Suprapubic skin (tissue), 4 donors: Measurements from ENCODE around the gene EPPIN. TPM values are rescaled to one million over a fixed set of nuclear protein-coding genes. Genes with fewer than 3 reads are reported as not detected.

ENCODE experiments used
- DNase-seq, 2 donors: peaks; one replicate each; pipeline ENCODE4 v3.0.0-alpha.2; 2019; ENCODE audit warnings: low spot score in 2 of 2
- H3K27ac ChIP-seq: fragments of 200-600 bp; sonication (generic); one replicate; pipeline ENCODE4 v1.5.1; 2019
- H3K27me3 ChIP-seq: fragments of 200-600 bp; sonication (generic); one replicate; pipeline ENCODE4 v1.5.1; 2019
- H3K36me3 ChIP-seq: fragments of 200-600 bp; sonication (generic); one replicate; pipeline ENCODE4 v1.5.1; 2019
- H3K4me1 ChIP-seq: fragments of 200-600 bp; sonication (generic); one replicate; pipeline ENCODE4 v1.5.1; 2019
- H3K4me3 ChIP-seq: fragments of 200-600 bp; sonication (generic); one replicate; pipeline ENCODE4 v1.5.1; 2019; ENCODE audit warnings: mild to moderate bottlenecking
- H3K9me3 ChIP-seq: fragments of 200-600 bp; sonication (generic); one replicate; pipeline ENCODE4 v1.5.1; 2019
- CTCF ChIP-seq, 2 donors: fragments of 200-600 bp in 1 of 2; fragments of 450-650 bp in 1 of 2; sonication (generic) in 1 of 2; IDR thresholded peaks; one replicate each; pipeline ENCODE4 v1.5.1; 2016 to 2019; ENCODE audit warnings: antibody characterized with exemption in 2 of 2, mild to moderate bottlenecking in 1 of 2, moderate library complexity in 1 of 2
- EP300 ChIP-seq: sonication (generic); formaldehyde crosslinking; IDR thresholded peaks from one replicate; pipeline ENCODE4 v1.6.1; 2017; ENCODE audit warnings: antibody characterized with exemption
- POLR2A ChIP-seq, 2 donors: fragments of 450-650 bp; IDR thresholded peaks; one replicate each; pipeline ENCODE4 v1.6.1; 2017; ENCODE audit warnings: antibody characterized with exemption in 2 of 2, mild to moderate bottlenecking in 2 of 2, moderate library complexity in 2 of 2
- POLR2AphosphoS5 ChIP-seq, 3 donors: sonication (generic); formaldehyde crosslinking; IDR thresholded peaks; one replicate each; pipeline ENCODE4 v1.6.1; 2017; ENCODE audit warnings: antibody characterized with exemption in 3 of 3
- WGBS: methylation state at CpG from one replicate; pipeline ENCODE4 v1.1.5; 2018; 5-methylcytosine and 5-hydroxymethylcytosine counted together
- total RNA-seq, 4 donors: library from RNA; depleted of rRNA; stranded (reverse); fragments of >200 nt; gene quantifications; one replicate each; pipeline ENCODE4 v1.1.0, GENCODE V29; 2016

Gene EPPIN
- total RNA-seq, 4 donors from 2014 or later = 0.42 TPM; not detected in 3

DNA sequence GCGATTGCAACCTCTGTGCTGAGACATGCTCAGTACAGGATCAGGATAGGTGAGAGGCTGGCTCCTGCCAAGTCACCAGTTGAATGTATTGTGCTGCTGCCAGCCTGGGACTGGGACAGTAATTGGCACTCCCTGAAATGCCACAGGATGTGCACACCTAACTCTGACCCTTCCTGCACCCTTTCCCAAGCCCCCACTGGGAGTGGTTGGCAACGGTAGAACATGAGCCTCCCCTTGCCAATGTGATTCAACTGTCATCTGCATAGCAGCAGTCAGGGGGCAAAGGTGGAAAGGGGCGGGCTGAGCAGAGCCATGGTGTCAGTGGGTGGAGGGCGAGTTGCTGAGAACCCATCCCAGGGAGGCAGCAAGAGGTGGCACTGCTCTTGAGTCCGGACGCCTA, 47.2 kb downstream of the EPPIN start:
- 83% methylated on average over 5 of the region's 6 CpGs for WGBS
- no peak for DNase-seq
- Histone ChIP-seq H3K4me3 (no peak overlapping the region), H3K27ac (no peak overlapping the region), H3K9me3 (no peaks in the 10 kb centered on the region), H3K36me3 (no peaks in the 10 kb centered on the region), H3K4me1 (no peaks in the 10 kb centered on the region), H3K27me3 (peaks cover 33% of the 10 kb centered on the region)
- TF ChIP-seq POLR2AphosphoS5 (IDR thresholded peaks at IDR 0.05) (no peak), CTCF (IDR thresholded peaks at IDR 0.05) (no peak), EP300 (no peak), POLR2A (IDR thresholded peaks at IDR 0.05) (no peak)

DNA sequence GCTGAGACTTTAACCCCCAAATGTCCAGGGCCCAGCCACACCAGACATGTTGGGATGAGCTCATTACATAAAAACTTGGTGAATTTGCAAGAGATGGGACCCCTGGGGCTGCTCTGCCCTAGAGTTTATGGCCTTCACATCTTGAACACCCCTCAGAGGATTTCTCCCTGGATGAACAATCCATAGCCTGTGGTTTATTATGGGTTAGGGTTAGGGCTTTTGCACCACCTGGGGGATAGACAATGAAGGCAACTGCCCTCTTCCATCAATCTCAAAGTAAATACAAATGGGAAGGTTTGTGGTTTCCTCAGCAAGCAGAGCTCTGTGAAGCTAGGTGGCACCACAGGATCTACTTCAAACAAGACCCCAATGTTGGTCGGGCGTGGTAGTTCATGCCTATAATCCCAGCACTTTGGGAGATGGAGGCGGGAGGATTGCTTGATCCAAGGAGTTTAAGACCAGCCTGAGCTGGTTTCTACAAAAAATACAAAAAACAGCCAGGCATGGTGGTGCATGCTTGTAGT, 49.2 kb downstream of the EPPIN start:
- H3K27ac ChIP-seq = no peak overlapping the region
- DNase-seq = no peak
- H3K4me3 ChIP-seq = no peak overlapping the region
- H3K9me3 ChIP-seq = no peaks in the 10 kb centered on the region
- no peaks in the 10 kb centered on the region for H3K36me3 ChIP-seq
- H3K27me3 ChIP-seq = peaks cover 33% of the 10 kb centered on the region
- H3K4me1 ChIP-seq = no peaks in the 10 kb centered on the region
- no peak for TF ChIP-seq EP300
- 75% methylated on average over 3 of the region's 3 CpGs for WGBS

GRCh38 chr20:45496166-45496565, 51.0 kb downstream of the EPPIN start:
- Histone ChIP-seq H3K36me3 (no peaks in the 10 kb centered on the region), H3K27ac (no peak overlapping the region), H3K27me3 (peaks cover 28% of the 10 kb centered on the region), H3K9me3 (no peaks in the 10 kb centered on the region), H3K4me3 (no peak overlapping the region), H3K4me1 (no peaks in the 10 kb centered on the region)
- DNase-seq = no peak
- TF ChIP-seq POLR2AphosphoS5 (IDR thresholded peaks at IDR 0.05) (no peak), EP300 (no peak), CTCF (IDR thresholded peaks at IDR 0.05) (no peak), POLR2A (IDR thresholded peaks at IDR 0.05) (no peak)
- 71% methylated on average over 3 of the region's 3 CpGs for WGBS

DNA sequence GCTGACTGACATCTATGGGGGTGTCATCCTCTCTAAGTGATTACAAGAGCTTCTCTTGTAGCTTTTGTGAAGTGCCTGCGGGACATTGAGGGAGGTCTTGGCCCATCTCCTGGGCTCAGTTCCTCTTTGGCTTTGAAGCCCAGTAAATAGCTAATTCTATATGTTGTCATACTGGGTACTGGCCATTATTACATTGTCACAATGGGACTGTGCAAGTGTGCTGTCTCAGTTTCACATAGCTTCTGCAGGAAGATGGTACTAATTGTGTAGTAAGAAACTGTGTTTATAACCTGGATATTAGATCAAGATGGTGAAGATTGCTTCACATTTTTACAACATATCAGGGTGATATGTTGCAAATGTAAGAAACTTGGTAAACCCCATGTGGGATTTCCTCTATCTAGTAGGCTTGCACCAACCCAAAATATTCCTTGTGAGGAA, 51.7 kb downstream of the EPPIN start:
- Histone ChIP-seq H3K4me3 (no peak overlapping the region), H3K36me3 (no peaks in the 10 kb centered on the region), H3K4me1 (no peaks in the 10 kb centered on the region), H3K27ac (no peak overlapping the region), H3K9me3 (no peaks in the 10 kb centered on the region), H3K27me3 (peaks cover 25% of the 10 kb centered on the region)
- WGBS = 80% methylated on average over 1 of the region's 1 CpG
- DNase-seq = no peak
- TF ChIP-seq POLR2A (IDR thresholded peaks at IDR 0.05) = no peak
- no peak for TF ChIP-seq EP300
- TF ChIP-seq CTCF (IDR thresholded peaks at IDR 0.05) = no peak
- no peak for TF ChIP-seq POLR2AphosphoS5 (IDR thresholded peaks at IDR 0.05)

Other genes starting within 250 kb of the EPPIN start
- gene RBPJL, start 240.6 kb downstream of the EPPIN start, total RNA-seq = not detected
- 1 to 10 TPM in 1 of 4 donors, under 1 TPM in 2, not detected in 1; 0.25 to 1.5 (median 0.94) TPM for gene MATN4, start 239.1 kb downstream of the EPPIN start, total RNA-seq
- gene SDC4, start 199.0 kb downstream of the EPPIN start, total RNA-seq = 100 to 1,000 TPM; 156 to 255 (median 216) TPM
- 10 to 100 TPM; 30.9 to 49.5 (median 38.7) TPM for gene SYS1, start 184.2 kb downstream of the EPPIN start, total RNA-seq
- gene TP53TG5, start 169.1 kb downstream of the EPPIN start, total RNA-seq = under 1 TPM in 1 of 4 donors, not detected in 3; 0.32 TPM
- 10 to 100 TPM; 42.4 to 72.3 (median 49.7) TPM for gene DBNDD2, start 139.1 kb downstream of the EPPIN start, total RNA-seq
- 10 to 100 TPM; 44.6 to 77.8 (median 51.8) TPM for gene PIGT, start 131.3 kb downstream of the EPPIN start, total RNA-seq
- gene WFDC2, start 77.6 kb downstream of the EPPIN start, total RNA-seq = 10 to 100 TPM; 29.6 to 58.0 (median 34.1) TPM
- 1 to 10 TPM in 1 of 4 donors, not detected in 3; 3.2 TPM for gene SPINT3, start 31.8 kb downstream of the EPPIN start, total RNA-seq
- gene WFDC6, start 7.9 kb downstream of the EPPIN start, total RNA-seq = 1 to 10 TPM in 1 of 4 donors, not detected in 3; 1.6 TPM
- gene WFDC8, start 31.9 kb upstream of the EPPIN start, total RNA-seq = not detected
- not detected for gene WFDC10A, start 82.3 kb upstream of the EPPIN start, total RNA-seq
- gene WFDC9, start 83.9 kb upstream of the EPPIN start, total RNA-seq = not detected
- not detected for gene WFDC11, start 122.8 kb upstream of the EPPIN start, total RNA-seq
- not detected for gene WFDC13, start 154.6 kb upstream of the EPPIN start, total RNA-seq
- not detected for gene WFDC10B, start 157.6 kb upstream of the EPPIN start, total RNA-seq
- gene SPINT4, start 174.9 kb upstream of the EPPIN start, total RNA-seq = not detected
- gene WFDC3, start 244.5 kb upstream of the EPPIN start, total RNA-seq = 10 to 100 TPM in 2 of 4 donors, 1 to 10 TPM in 2; 1.2 to 34.8 (median 17.6) TPM
- 10 to 100 TPM; 18.7 to 59.6 (median 30.5) TPM for gene DNTTIP1, start 244.6 kb upstream of the EPPIN start, total RNA-seq